Stimulated activated memory B cell treated with anti-CD40 and anti-IgM and Interleukin-4, amounts not matched to agents 10 μg/mL and 1 μg/mL and 100 μg/mL, for 72 hours (primary cell): Measurements from ENCODE around the gene BTC.

ENCODE experiments used
- ATAC-seq: fragments of 150-1000 bp; cut with Tn5 transposase; 2 replicates; pipeline ENCODE4 v1.10.0; 2021
- H3K27ac Mint-ChIP-seq: one replicate; pipeline ENCODE4 v1.8.0; 2022; ENCODE audit warnings: mild to moderate bottlenecking, mixed read lengths
- H3K27me3 Mint-ChIP-seq: one replicate; pipeline ENCODE4 v1.8.0; 2022; ENCODE audit warnings: mixed read lengths
- H3K36me3 Mint-ChIP-seq: one replicate; pipeline ENCODE4 v1.8.0; 2022; ENCODE audit warnings: mixed read lengths
- H3K4me1 Mint-ChIP-seq: one replicate; pipeline ENCODE4 v1.8.0; 2022; ENCODE audit warnings: mixed read lengths
- H3K4me3 Mint-ChIP-seq: one replicate; pipeline ENCODE4 v1.8.0; 2022; ENCODE audit warnings: mild to moderate bottlenecking, moderate library complexity, mixed read lengths
- H3K9me3 Mint-ChIP-seq: one replicate; pipeline ENCODE4 v1.8.0; 2022; ENCODE audit warnings: mixed read lengths

Gene BTC

GRCh38 chr4:74777531-74777930 is 16.8 kb downstream of the BTC start:
- ATAC-seq, result no peak
- no peak overlapping the region for H3K27ac Mint-ChIP-seq
- H3K9me3 Mint-ChIP-seq, result peaks cover 3% of the 10 kb centered on the region
- H3K27me3 Mint-ChIP-seq, result no peaks in the 10 kb centered on the region
- H3K4me1 Mint-ChIP-seq, result no peaks in the 10 kb centered on the region
- no peaks in the 10 kb centered on the region for H3K36me3 Mint-ChIP-seq
- H3K4me3 Mint-ChIP-seq, result no peak overlapping the region

DNA sequence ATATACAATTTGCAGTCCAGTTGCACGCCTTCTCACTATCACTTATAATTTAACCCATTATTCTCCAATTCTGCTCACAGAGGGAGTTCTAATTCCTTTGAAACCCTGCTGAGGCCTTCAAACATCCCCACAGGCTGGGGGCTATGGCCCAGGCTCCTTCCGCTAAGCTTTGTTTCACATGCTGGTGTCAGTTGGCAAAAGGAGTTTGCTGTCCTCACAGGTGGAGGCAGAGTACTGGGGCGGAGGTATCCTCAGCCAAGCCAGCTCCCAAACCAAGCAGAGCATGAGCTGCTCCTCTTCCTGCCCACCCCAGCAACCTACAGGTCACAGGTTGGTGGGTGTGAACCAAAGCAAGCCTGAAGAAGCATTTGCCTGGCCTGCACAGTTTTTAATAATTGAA is 21.5 kb downstream of the BTC start:
- Mint-ChIP-seq H3K27me3 (no peaks in the 10 kb centered on the region), H3K4me3 (no peak overlapping the region), H3K9me3 (no peaks in the 10 kb centered on the region), H3K27ac (no peak overlapping the region), H3K36me3 (no peaks in the 10 kb centered on the region), H3K4me1 (no peaks in the 10 kb centered on the region)
- ATAC-seq, result no peak

DNA sequence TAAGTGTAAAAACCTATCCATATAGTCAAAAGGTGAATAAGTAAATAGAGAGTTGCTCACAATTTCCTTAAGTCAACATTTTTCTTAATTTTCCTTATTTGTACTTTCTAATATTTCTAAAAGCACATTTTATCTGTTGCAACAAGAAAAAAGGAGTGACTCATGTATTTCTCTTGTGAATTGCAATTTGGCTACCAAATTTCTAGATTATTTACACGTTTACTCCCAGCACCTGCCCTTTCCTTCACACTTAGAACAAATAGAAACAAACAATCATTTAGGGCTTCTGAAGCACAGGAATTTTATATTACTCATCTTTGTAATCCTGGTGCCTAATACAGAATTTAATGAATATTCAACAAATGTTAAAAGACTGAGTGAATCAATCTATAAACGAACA is 22.2 kb downstream of the BTC start:
- no peaks in the 10 kb centered on the region for H3K27me3 Mint-ChIP-seq
- no peaks in the 10 kb centered on the region for H3K9me3 Mint-ChIP-seq
- no peaks in the 10 kb centered on the region for H3K4me1 Mint-ChIP-seq
- no peak overlapping the region for H3K4me3 Mint-ChIP-seq
- H3K36me3 Mint-ChIP-seq, result no peaks in the 10 kb centered on the region
- no peak overlapping the region for H3K27ac Mint-ChIP-seq
- ATAC-seq, result no peak

GRCh38 chr4:74770226-74770910 is 24.0 kb downstream of the BTC start:
- no peaks in the 10 kb centered on the region for H3K27me3 Mint-ChIP-seq
- no peak for ATAC-seq
- H3K4me3 Mint-ChIP-seq, result no peak overlapping the region
- no peaks in the 10 kb centered on the region for H3K4me1 Mint-ChIP-seq
- no peaks in the 10 kb centered on the region for H3K9me3 Mint-ChIP-seq
- no peaks in the 10 kb centered on the region for H3K36me3 Mint-ChIP-seq
- H3K27ac Mint-ChIP-seq, result no peak overlapping the region

DNA sequence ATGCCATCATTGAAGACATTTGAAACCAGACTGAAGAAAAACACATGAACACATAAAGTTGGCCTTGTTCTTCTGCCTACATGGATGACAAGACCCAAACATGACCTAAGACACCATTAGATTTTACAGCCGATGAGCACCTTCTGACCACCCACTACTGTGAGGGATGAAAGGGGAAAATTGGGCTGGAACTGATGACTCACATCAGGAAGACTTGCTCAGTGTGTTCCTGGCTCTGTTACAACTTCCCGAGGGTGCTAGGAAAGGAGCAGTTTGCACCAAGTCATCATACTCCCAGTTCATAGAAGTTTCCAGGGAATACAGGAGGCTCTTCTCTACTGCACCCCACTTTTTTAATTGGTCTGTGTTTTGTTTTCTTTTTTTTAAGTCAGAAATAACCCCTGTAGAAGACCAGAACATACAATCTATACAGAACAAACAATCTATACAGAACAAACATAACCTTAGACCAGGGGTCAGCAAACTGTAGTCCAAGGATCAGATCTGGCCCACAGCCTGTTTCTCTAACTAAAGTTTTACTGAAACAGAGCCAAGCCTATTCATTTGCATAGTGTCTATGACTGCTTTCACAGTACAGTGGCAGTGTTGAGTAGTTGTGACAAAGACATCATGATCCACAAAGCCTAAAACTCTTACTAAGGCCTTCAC is 25.3 kb downstream of the BTC start:
- Mint-ChIP-seq H3K27ac (no peak overlapping the region), H3K27me3 (no peaks in the 10 kb centered on the region), H3K4me1 (no peaks in the 10 kb centered on the region), H3K9me3 (no peaks in the 10 kb centered on the region), H3K4me3 (no peak overlapping the region), H3K36me3 (no peaks in the 10 kb centered on the region)
- ATAC-seq, result peak; percentile 41

DNA sequence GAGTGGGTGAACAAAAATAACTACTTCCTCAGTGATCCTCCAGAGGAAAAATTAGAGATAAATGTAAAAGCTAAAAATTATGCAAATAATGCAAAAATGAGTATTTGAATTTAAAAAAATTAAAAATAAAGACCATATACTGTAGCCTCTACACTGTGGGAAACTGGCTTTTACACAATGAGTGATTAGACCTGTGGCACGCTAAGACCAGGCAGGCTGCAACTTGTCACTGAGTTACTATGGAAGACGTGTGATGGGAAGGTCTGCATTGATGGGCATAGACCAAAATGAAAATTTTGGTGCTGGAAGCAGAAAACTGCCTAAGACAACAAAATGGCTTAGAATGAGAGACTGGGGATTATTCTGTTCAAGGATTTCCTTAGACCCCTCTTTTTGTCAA is 30.2 kb downstream of the BTC start:
- Mint-ChIP-seq H3K36me3 (no peaks in the 10 kb centered on the region), H3K27me3 (peaks cover 7% of the 10 kb centered on the region), H3K4me3 (no peak overlapping the region), H3K9me3 (no peaks in the 10 kb centered on the region), H3K4me1 (no peaks in the 10 kb centered on the region), H3K27ac (no peak overlapping the region)
- ATAC-seq, result no peak

GRCh38 chr4:74758551-74759145 is 35.7 kb downstream of the BTC start:
- peaks cover 21% of the 10 kb centered on the region for H3K27me3 Mint-ChIP-seq
- no peaks in the 10 kb centered on the region for H3K4me1 Mint-ChIP-seq
- no peaks in the 10 kb centered on the region for H3K9me3 Mint-ChIP-seq
- no peak overlapping the region for H3K4me3 Mint-ChIP-seq
- ATAC-seq, result no peak
- H3K36me3 Mint-ChIP-seq, result no peaks in the 10 kb centered on the region
- no peak overlapping the region for H3K27ac Mint-ChIP-seq

- H3K4me1 Mint-ChIP-seq, result no peaks in the 10 kb centered on the region
- no peak for ATAC-seq
- no peaks in the 10 kb centered on the region for H3K36me3 Mint-ChIP-seq
- peaks cover 16% of the 10 kb centered on the region for H3K27me3 Mint-ChIP-seq
- no peak overlapping the region for H3K27ac Mint-ChIP-seq
- no peaks in the 10 kb centered on the region for H3K9me3 Mint-ChIP-seq
- H3K4me3 Mint-ChIP-seq, result no peak overlapping the region
Measured at GRCh38 chr4:74757136-74757535, 37.2 kb downstream of the BTC start.

DNA sequence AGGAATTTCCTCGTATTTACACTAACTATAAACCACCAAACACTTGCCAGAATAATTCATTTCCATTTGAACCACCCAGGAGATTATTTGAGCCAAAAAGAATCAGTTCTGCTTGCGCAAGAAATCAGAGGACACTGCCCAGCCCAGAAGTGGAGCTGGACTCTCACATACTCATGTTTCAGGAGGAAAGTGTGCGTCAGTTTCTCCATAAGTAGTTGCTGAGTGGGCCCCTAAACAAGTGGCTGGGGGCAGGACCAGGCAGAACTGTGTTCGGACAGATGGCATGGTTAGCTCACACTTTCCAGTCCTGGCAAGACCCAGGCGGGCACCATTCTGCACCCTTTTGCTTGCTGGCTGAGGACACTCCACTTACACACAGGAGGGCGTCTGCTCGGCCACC is 38.8 kb downstream of the BTC start:
- H3K27me3 Mint-ChIP-seq, result peaks cover 14% of the 10 kb centered on the region
- no peaks in the 10 kb centered on the region for H3K36me3 Mint-ChIP-seq
- no peak for ATAC-seq
- no peaks in the 10 kb centered on the region for H3K9me3 Mint-ChIP-seq
- no peak overlapping the region for H3K27ac Mint-ChIP-seq
- H3K4me3 Mint-ChIP-seq, result no peak overlapping the region
- no peaks in the 10 kb centered on the region for H3K4me1 Mint-ChIP-seq

DNA sequence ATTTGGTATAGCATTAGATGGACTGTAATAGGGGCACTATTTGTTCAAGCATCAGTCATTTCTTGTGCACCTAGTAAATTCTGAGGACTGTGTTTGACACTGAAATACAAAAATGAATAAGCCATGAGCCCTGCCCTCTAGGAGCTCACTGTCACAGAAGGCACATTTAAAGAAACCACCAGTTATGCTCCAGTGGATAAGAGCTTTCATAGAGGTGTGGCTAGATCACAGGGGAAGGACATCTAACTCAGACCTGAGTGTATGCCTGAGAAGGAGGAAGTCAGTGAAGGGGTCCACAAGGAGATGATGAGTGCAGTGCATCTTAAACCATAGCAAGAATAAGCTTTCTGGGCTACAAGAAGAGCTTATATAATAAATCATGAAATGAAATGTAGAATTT is 40.1 kb downstream of the BTC start:
- Mint-ChIP-seq H3K4me3 (no peak overlapping the region), H3K4me1 (no peaks in the 10 kb centered on the region), H3K36me3 (no peaks in the 10 kb centered on the region), H3K27ac (no peak overlapping the region), H3K27me3 (peaks cover 14% of the 10 kb centered on the region), H3K9me3 (no peaks in the 10 kb centered on the region)
- peak; percentile 85 for ATAC-seq

GRCh38 chr4:74752798-74753197 is 41.5 kb downstream of the BTC start:
- no peak overlapping the region for H3K27ac Mint-ChIP-seq
- H3K9me3 Mint-ChIP-seq, result no peaks in the 10 kb centered on the region
- ATAC-seq, result no peak
- H3K4me1 Mint-ChIP-seq, result no peaks in the 10 kb centered on the region
- H3K4me3 Mint-ChIP-seq, result no peak overlapping the region
- H3K27me3 Mint-ChIP-seq, result peaks cover 14% of the 10 kb centered on the region
- no peaks in the 10 kb centered on the region for H3K36me3 Mint-ChIP-seq

GRCh38 chr4:74751856-74752255 is 42.5 kb downstream of the BTC start:
- H3K27me3 Mint-ChIP-seq, result peaks cover 12% of the 10 kb centered on the region
- no peak for ATAC-seq
- no peaks in the 10 kb centered on the region for H3K9me3 Mint-ChIP-seq
- H3K36me3 Mint-ChIP-seq, result no peaks in the 10 kb centered on the region
- H3K27ac Mint-ChIP-seq, result no peak overlapping the region
- H3K4me3 Mint-ChIP-seq, result no peak overlapping the region
- H3K4me1 Mint-ChIP-seq, result no peaks in the 10 kb centered on the region

DNA sequence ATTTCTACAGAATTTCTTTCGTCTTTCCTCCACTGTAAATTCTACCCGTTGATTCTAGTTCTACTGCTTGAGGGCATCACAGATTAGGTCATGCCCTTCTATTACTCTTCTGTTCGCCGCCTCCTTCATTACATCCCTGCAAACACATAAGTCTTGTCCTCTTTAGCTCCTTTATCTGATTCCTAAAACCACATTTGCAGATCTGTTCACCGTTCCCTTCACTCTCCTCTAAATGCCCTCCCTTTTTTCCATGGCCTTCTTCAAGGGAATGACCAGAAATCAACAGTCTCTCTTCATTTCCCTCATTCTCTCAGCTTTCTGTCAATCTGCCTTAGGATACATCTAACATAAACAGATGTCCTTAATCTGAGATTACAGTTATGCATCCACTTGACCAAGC is 43.1 kb downstream of the BTC start:
- Mint-ChIP-seq H3K9me3 (no peaks in the 10 kb centered on the region), H3K36me3 (no peaks in the 10 kb centered on the region), H3K27me3 (peaks cover 6% of the 10 kb centered on the region), H3K4me3 (no peak overlapping the region), H3K4me1 (no peaks in the 10 kb centered on the region), H3K27ac (no peak overlapping the region)
- ATAC-seq, result no peak

DNA sequence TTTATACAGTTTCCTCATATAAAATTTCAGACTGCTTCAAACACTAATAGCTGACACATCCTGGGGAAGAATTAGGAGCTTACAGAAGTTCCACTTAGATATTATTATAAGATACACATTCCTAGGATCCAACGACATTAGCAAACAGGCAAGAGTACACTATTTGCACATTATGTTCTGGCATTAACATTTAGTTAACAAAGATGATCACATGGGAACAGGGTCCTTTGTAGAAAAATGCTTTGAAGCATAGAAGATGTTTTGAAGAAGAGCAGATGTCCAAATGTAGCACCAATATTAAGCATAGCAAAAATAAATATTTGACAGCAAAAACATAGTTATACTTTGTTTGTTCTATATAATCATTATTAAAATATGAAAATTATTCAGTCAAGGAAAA is 52.1 kb downstream of the BTC start:
- Mint-ChIP-seq H3K9me3 (no peaks in the 10 kb centered on the region), H3K27me3 (no peaks in the 10 kb centered on the region), H3K4me1 (no peaks in the 10 kb centered on the region), H3K4me3 (no peak overlapping the region), H3K36me3 (no peaks in the 10 kb centered on the region), H3K27ac (no peak overlapping the region)
- ATAC-seq, result no peak

DNA sequence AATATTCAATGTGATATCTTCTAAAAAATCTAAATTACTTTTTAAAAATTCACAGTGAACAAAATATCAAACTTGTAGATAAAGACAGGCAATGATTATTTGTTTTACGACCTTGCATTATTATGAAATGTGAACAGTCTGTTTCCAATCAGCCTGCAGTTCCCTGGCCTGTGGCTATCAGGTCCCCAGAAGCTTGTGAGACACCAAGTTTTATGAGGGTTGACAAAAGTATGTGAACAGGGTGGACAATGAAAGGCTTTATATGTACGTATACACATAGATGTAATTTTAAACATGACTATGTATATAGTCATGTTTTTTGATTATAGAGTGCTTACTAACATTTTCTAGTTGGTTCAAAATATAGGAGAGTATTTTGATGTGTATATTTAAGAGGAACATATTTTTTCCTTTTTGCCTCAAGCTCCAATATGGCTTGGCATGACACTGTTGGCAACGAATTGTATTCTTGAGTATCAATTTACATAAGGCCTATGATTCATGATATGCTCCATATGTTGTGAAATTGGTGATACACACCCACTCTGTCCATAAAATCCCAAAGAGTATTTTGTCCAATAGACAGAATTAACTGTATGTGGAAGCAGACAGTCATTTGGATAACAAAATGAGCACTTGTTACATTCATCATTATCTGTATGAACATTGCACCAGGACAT is 55.7 kb downstream of the BTC start:
- H3K4me3 Mint-ChIP-seq, result no peak overlapping the region
- no peaks in the 10 kb centered on the region for H3K9me3 Mint-ChIP-seq
- ATAC-seq, result no peak
- no peaks in the 10 kb centered on the region for H3K36me3 Mint-ChIP-seq
- H3K27me3 Mint-ChIP-seq, result no peaks in the 10 kb centered on the region
- H3K4me1 Mint-ChIP-seq, result no peaks in the 10 kb centered on the region
- H3K27ac Mint-ChIP-seq, result no peak overlapping the region

GRCh38 chr4:74734995-74735394 is 59.3 kb downstream of the BTC start:
- H3K9me3 Mint-ChIP-seq, result no peaks in the 10 kb centered on the region
- no peak overlapping the region for H3K27ac Mint-ChIP-seq
- no peak for ATAC-seq
- peaks cover 8% of the 10 kb centered on the region for H3K27me3 Mint-ChIP-seq
- no peak overlapping the region for H3K4me3 Mint-ChIP-seq
- H3K4me1 Mint-ChIP-seq, result no peaks in the 10 kb centered on the region
- no peaks in the 10 kb centered on the region for H3K36me3 Mint-ChIP-seq
